KG1 (cell line): ENCODE data around the gene EHBP1.

Experiments used
- DNase-seq: peaks from one replicate; lab custom pipeline; 2025; lab: John Stamatoyannopoulos, UW

The EHBP1 gene

DNA sequence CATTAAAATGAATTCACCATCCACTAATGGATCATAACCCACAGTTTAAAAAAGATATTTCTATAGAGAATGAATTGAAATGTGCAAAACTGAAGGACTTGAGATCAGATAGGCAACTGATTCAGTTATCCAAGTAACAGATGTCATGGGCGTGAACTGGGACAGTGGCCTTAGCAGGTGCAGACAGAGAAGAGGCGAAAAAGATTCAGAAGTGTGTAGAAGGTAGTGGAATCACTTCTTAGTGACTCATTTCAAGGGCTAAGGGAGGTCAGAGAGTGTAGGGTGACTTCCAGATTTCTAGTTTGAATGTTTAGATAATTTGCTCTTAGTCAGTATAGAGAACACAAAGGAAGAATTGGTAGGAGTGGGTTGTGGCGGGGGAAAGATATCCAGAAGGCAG lies 79.7 kb downstream of the EHBP1 start:
- DNase-seq = no peak

GRCh38 chr2:62785810-62786597 lies 80.5 kb downstream of the EHBP1 start:
- no peak for DNase-seq

GRCh38 chr2:62787386-62787785 lies 81.9 kb downstream of the EHBP1 start:
- no peak for DNase-seq

- no peak for DNase-seq
These were observed 84.0 kb downstream of the EHBP1 start for GRCh38 chr2:62789518-62789917.

DNA sequence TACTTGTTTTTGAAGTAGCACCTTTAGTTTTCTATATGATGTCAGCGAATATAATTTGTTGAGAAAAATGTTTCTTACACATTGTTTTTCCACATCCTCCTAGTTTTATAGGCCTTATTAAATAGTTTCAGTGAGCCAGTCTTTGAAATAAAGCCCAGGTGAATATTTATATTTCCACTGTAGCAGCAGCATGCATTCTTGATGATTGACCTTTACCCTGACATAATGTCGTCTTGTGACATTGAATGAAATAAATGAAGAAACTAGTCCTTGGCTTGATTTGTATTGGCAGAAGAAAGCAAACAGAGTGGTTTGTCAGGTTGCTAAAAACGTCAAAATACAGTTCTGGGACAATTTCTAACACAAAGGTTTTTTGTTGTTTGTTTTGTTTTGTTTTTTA lies 84.4 kb downstream of the EHBP1 start:
- no peak for DNase-seq

DNA sequence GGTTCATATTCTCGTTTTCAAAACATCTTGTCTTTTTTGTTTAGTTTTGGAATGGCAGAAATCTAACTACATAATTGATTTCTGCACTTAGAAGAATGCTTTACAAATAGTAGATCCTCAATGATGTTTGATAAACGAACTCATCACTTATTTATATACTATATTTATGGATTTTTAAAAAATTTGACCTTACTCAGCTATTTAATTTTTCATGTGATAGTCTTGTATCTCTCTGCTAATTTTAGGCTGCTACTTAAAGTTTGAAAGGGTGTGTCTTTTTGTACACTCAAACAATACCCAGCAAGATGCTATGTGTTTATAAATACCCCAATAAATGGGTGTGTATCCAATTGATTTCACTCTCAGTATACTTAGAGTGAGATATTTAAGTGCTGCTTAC lies 86.9 kb downstream of the EHBP1 start:
- no peak for DNase-seq

DNA sequence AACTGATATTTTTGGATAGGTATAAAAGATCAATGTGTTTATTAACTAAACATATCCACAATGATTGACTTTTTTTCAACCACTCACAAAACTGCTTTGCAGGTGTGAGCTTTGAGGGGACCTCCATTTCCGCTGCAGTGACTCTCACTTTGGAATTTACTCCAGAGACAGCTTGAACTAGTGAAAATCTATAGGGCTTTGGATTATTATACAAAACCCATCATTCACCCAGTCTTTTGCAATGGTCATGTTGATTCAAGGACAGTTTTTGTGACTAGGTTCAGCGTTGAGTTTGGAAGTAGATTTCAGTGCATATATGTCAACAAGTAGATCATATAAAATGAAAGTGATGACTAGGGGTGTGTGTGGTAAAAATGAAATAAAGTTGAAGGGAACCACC lies 87.7 kb downstream of the EHBP1 start:
- DNase-seq = no peak

DNA sequence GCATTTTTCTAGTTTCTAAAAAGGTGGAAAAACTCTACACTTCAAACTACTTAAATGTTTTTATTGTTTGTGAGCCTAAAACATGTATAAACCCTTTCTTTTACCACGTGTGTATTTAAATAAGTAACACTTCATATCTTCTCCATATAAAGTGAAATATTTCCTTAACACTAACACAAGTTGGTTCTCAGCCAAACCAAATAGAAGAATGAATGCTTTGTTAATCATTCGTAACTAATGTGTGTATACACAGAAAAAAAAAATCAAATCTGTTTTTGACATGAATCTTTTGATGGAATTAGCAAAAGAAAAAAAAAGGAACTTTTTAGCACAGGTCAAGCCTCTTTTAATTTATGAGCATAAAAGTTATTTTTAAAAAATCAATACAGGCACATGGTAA lies 89.3 kb downstream of the EHBP1 start:
- no peak for DNase-seq

GRCh38 chr2:62795341-62795740 lies 89.8 kb downstream of the EHBP1 start:
- no peak for DNase-seq

DNA sequence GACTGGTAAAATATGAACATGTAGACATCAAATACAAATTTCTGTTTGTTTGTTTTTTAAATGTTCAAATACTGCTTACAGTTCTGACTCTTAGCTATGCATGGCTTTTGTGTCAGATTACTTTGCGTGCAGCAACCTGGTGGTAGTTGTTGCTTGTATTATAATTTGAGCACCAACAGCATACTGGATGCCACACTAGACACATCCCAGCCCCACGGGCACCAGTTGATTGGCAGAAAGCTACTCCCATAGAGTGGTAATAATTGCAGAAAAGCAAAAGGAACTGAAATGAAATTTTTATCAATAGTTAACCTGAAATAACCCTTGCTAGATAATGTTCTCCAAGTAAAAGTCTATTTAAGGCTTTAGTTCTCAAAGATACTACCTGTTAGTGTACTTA lies 91.6 kb downstream of the EHBP1 start:
- DNase-seq = no peak

DNA sequence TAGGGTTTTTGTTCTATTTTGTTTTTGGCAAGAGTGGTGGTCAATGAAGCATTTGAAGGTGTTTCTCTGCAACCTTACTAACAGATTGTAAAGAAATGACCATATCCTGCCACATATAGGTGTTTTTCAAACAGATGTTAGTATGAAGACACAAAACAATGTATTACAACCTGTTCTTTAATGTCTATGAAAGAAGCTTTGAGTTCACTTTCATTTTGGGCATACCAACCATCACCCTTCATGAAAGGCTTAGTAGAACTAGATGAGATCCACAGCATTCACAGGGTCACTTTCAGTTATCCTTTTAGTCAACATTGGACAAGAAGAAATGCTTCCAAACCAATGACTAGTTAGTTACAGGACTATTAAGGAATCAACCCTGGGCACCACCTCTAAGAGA lies 95.1 kb downstream of the EHBP1 start:
- no peak for DNase-seq

DNA sequence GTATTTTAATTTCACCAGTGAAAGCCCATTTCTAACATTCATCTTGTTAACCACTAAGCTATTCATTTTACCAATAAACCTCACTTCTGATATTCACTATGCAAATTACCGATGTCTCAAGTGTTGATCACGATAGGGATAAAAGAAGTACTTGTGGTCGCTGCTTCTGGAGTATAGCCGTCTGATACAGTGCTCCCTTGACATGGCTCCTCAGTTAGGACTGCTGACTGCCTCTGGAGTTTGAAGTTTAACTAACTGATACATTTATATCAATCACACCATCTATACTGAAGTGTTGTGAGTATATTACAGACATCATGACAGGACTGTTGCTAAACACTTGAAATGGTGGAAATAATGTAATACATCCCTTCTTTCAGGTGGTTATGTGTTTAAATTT lies 95.6 kb downstream of the EHBP1 start:
- no peak for DNase-seq

DNA sequence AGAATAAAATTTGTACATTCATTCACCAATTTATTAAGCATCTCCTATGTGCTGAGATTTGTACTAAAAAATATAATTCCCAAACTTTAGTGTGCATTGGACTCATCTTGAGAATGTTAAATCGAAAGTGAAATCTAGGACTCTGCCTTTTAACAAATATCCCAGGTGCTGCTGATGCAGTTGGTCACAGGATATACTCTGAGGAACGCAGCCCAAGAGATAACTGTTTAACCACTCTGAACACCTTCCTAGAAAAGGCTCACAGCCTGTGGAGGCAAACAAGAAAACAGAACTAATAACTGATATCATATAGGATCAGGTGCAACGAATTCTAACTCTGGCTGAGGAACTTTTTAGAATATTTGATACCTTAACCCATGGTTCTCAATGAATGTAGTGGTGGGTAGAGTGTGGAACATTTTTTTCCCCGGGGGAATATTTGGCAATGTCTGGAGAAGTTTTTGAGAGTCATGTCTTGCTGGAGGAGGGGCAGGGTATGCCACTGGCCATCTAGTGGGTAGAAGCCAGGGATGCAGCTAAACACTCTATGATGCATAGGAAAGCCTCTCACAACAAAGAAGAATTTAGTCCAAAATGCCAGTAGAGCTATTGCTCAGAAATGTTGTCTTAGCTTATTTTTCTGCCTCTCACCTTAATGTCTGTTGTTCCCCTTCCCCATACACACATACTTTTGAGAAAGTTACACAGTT lies 96.5 kb downstream of the EHBP1 start:
- no peak for DNase-seq

DNA sequence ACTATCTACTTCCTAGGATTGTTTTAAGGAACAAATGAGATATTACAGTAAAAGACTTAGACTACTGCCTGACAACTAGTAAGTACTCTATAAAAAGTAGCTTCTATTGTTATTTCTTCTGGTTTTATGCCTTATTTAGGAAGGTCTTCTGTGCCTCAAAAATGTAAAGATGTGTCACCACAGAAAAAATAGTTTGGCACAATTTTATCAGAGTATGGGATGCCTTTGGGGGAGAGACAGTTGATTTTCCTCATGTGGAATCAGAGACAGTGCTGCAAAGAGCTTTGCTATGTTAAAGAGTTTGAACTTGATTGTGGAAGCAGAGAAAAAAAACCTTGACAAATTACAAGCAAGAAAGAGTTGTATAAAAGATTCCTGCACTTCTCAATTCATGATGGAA lies 98.4 kb downstream of the EHBP1 start:
- DNase-seq = no peak

DNA sequence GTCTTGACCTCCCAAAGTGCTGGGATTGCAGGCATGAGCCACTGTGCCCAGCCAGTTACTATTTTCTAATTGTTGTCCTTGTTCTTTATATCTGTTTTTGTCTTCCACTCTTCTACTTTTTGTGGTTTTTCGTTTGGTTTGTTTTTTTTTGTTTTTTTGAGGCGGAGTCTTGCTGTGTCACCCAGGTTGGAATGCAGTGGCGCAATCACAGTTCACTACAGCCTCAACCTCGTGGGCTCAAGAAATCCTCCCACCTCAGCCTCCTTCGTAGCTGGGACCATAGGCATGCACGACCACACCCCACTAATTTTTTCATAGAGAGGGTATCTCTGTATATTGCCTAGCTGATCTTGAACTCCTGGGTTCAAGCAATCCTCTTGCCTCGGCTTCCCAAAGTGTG lies 100.7 kb downstream of the EHBP1 start:
- no peak for DNase-seq

- DNase-seq = no peak
These were observed 103.0 kb downstream of the EHBP1 start for GRCh38 chr2:62808554-62808953.

- no peak for DNase-seq
These were observed 105.6 kb downstream of the EHBP1 start for GRCh38 chr2:62811086-62811485.

- DNase-seq = no peak
These were observed 106.5 kb downstream of the EHBP1 start for GRCh38 chr2:62811972-62812371.

DNA sequence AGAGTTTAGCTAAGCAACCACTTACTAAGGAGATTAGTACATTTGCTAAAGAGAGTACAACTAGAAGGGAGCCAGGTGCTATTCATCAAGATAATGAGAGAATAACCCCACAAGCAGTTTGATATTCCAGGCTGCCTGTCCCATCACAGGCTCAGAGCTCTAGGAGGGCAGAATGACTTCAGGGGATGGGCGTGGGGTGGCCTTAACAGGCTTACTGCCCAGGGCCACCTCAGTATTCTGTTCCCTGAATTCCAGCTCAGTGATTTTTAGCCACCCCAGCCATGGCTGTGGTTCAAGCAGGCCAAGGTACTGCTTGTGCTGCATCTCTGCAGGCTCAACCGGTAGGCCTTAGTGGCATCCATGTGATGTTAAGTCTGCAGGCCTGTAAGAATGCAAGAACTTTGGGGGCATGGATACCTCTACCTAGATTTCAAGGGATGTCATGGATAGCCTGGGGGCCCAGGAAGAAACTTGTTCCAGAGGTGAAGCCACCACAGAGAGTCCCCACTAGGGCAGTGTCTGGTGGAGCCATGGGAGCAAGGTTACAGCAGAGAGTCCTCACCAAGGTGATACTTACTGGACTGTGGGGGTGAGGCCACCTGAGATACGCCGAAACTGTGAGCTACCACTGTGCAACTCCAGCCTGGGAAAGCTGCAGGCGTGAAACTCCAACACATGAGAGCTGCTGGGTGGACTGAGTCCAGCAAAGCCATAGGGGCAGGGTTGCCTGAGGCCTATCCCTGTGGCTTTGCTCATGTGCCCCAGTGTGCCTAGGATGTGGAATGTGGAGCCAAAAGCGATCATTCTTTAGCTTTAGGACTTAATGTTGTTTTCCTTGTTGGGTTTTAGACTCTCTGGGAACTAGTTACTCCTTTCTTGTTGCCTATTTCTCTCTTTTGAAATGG lies 107.7 kb downstream of the EHBP1 start:
- no peak for DNase-seq

- DNase-seq = no peak
These were observed 108.6 kb downstream of the EHBP1 start for GRCh38 chr2:62814123-62814522.

GRCh38 chr2:62817348-62817747 lies 111.8 kb downstream of the EHBP1 start:
- DNase-seq = no peak

DNA sequence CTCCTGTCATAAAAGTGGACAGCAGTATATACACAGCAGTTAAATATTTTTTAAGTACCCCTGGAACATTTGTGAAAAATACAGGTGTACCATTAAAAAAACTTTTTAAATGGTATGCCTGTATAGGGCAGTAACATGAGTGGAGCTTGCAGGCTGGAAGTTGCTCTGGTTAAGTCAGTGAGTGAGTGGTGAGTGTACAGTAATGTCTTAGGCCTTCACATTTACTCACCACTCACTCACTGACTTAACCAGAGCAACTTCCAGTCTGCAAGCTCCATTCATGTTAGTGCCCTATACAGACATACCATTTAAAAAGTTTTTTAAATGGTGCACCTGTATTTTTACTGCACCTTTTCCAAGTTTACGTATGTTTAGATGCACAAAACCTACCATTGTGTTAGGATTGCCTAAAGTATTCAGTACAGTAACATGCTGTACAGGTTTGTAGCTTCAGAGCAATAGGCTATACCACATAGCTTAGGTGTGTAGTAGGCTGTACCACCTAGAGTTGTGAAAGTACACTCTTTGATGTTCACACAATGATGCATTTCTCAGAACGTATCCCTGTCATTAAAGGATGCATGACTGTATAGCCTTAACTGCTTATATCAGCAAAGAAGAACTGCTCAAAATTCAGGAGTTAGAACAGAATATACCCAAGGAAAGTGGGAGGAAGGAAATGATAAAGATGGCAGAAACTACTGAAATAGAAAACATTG lies 112.6 kb downstream of the EHBP1 start:
- no peak for DNase-seq
